Lower lobe of right lung (tissue), 2 donors: ENCODE results near the gene PARD6G. TPM values are rescaled to one million over a fixed set of nuclear protein-coding genes. Genes with fewer than 3 reads are reported as not detected.
"Not testable (repeated sequence)": the region's sequence is repeated elsewhere in the genome, so short reads cannot be mapped to it uniquely, and the experiment has no call there.

Source experiments
- ATAC-seq, 2 donors: fragments of 200-7000 bp; cut with Tn5 transposase; one replicate each; pipeline ENCODE4 v1.9.1; 2020 to 2022; ENCODE audit warnings: mild to moderate bottlenecking in 2 of 2, moderate library complexity in 2 of 2
- DNase-seq: peaks from one replicate; pipeline ENCODE4 v3.0.0-alpha.2; 2020
- H3K27ac ChIP-seq: fragments of 200-600 bp; one replicate; pipeline ENCODE4 v1.8.0; 2022
- H3K27me3 ChIP-seq: fragments of 200-600 bp; one replicate; pipeline ENCODE4 v1.8.0; 2022; ENCODE audit warnings: low read depth
- H3K36me3 ChIP-seq: fragments of 200-600 bp; one replicate; pipeline ENCODE4 v1.8.0; 2022; ENCODE audit warnings: mild to moderate bottlenecking
- H3K4me1 ChIP-seq: fragments of 200-600 bp; one replicate; pipeline ENCODE4 v1.8.0; 2022
- H3K4me3 ChIP-seq: fragments of 200-600 bp; one replicate; pipeline ENCODE4 v1.8.0; 2022; ENCODE audit warnings: mild to moderate bottlenecking
- H3K9me3 ChIP-seq: fragments of 200-600 bp; one replicate; pipeline ENCODE4 v1.8.0; 2022
- CTCF ChIP-seq: fragments of 200-600 bp; IDR thresholded peaks from one replicate; pipeline ENCODE4 v1.8.0; 2022; ENCODE audit warnings: antibody characterized with exemption, mild to moderate bottlenecking
- intact Hi-C: fragments of 100-400 bp; cut with DNase I; formaldehyde crosslinking; loops from one replicate; pipeline ENCODE4 v1.11.0; 2022
- long read RNA-seq: library from polyadenylated mRNA; unstranded; transcript quantifications from one replicate; pipeline ENCODE4 v2.0.0, GENCODE V29; 2021
- total RNA-seq: library from RNA; stranded (reverse); fragmentation: NEBNext Ultra II Directional; extraction: Animal tissue kit (Norgen Biotek cat#: 25700); gene quantifications from one replicate; pipeline ENCODE4 v1.2.1, GENCODE V29; 2021
- donor health status: DM: no; HTN: yes; CAD: no; lungs with severe emphysema.

PARD6G gene
- 7.3 TPM for total RNA-seq
- long read RNA-seq, partial matches to known transcripts = 0 of 3 reads
- long read RNA-seq, other reads (novel, unspliced or antisense) = 3 of 3 reads

- Histone ChIP-seq H3K4me1 (peaks cover 12% of the 10 kb centered on the region), H3K27me3 (peaks cover 9% of the 10 kb centered on the region), H3K9me3 (no peaks in the 10 kb centered on the region), H3K27ac (no peak within 1 kb of the TSS), H3K4me3 (peak within 1 kb of the TSS; percentile 74), H3K36me3 (no peaks in the 10 kb centered on the region)
- ATAC-seq (peak; percentile 92), DNase-seq (peak; percentile 84)
- intact Hi-C loops = no loop called here
- no peak for TF ChIP-seq CTCF
Observed at GRCh38 chr18:80247393-80247841, at the start of gene PARD6G. PARD6G (minus strand) TSS chr18:80247514; CDS start chr18:80247348, 166 bp downstream.

GRCh38 chr18:80262241-80263033 is 15.1 kb upstream of the PARD6G start:
- intact Hi-C loops, H3K9me3 ChIP-seq, H3K4me1 ChIP-seq, H3K27me3 ChIP-seq, H3K36me3 ChIP-seq, H3K4me3 ChIP-seq, H3K27ac ChIP-seq: not testable (repeated sequence)
- DNase-seq (peak; percentile 59), ATAC-seq (peak; percentile 64 to 69)
- peak; percentile 52 for TF ChIP-seq CTCF

- DNase-seq (no peak), ATAC-seq (no peak)
- Histone ChIP-seq H3K27ac (no peak overlapping the region), H3K9me3 (no peaks in the 10 kb centered on the region), H3K27me3 (no peaks in the 10 kb centered on the region), H3K4me3 (no peak overlapping the region), H3K36me3 (no peaks in the 10 kb centered on the region), H3K4me1 (no peaks in the 10 kb centered on the region)
- TF ChIP-seq CTCF = no peak
- intact Hi-C loops = no loop called here
Observed at GRCh38 chr18:80259610-80260009, 12.3 kb upstream of the PARD6G start.

GRCh38 chr18:80258640-80259039 is 11.3 kb upstream of the PARD6G start:
- ATAC-seq (peak; percentile 41 to 48), DNase-seq (no peak)
- TF ChIP-seq CTCF = no peak
- no peaks in the 10 kb centered on the region for H3K36me3 ChIP-seq
- intact Hi-C loops = no loop called here
- H3K9me3 ChIP-seq = no peaks in the 10 kb centered on the region
- H3K4me1 ChIP-seq = no peaks in the 10 kb centered on the region
- no peaks in the 10 kb centered on the region for H3K27me3 ChIP-seq
- H3K4me3 ChIP-seq = no peak overlapping the region
- no peak overlapping the region for H3K27ac ChIP-seq

- peak; percentile 76 for DNase-seq
- TF ChIP-seq CTCF = peak; percentile 75
- H3K4me1 ChIP-seq, H3K27ac ChIP-seq, H3K36me3 ChIP-seq, H3K27me3 ChIP-seq, intact Hi-C loops, H3K9me3 ChIP-seq, H3K4me3 ChIP-seq: not testable (repeated sequence)
- peak; percentile 29 to 52 for ATAC-seq
Observed at GRCh38 chr18:80257579-80258543, 10.5 kb upstream of the PARD6G start.
